Ascending aorta (tissue), 2 donors: ENCODE measurements around the gene ANKRD52. TPM values are rescaled to one million over a fixed set of nuclear protein-coding genes. Genes with fewer than 3 reads are reported as not detected.

Experiments used
- DNase-seq, 2 donors: peaks; one replicate each; pipeline ENCODE4 v3.0.0-alpha.2; 2019; ENCODE audit warnings: low spot score in 2 of 2
- H3K27ac ChIP-seq, 2 donors: fragments of 200-600 bp; sonication (generic); one replicate each; pipeline ENCODE4 v1.5.1; 2016 to 2017; ENCODE audit warnings: mild to moderate bottlenecking in 1 of 2
- H3K27me3 ChIP-seq: fragments of 200-600 bp; sonication (generic); one replicate; pipeline ENCODE4 v1.5.1; 2017
- H3K36me3 ChIP-seq, 2 donors: fragments of 200-600 bp; sonication (generic); one replicate each; pipeline ENCODE4 v1.5.1; 2016
- H3K4me1 ChIP-seq, 2 donors: fragments of 200-600 bp; sonication (generic); one replicate each; pipeline ENCODE4 v1.5.1; 2016 to 2017; ENCODE audit warnings: mild to moderate bottlenecking in 1 of 2
- H3K4me3 ChIP-seq, 2 donors: fragments of 200-600 bp; sonication (generic); one replicate each; pipeline ENCODE4 v1.5.1; 2016 to 2017; ENCODE audit warnings: mild to moderate bottlenecking in 1 of 2
- H3K9me3 ChIP-seq, 2 donors: fragments of 200-600 bp; sonication (generic); one replicate each; pipeline ENCODE4 v1.5.1; 2016
- intact Hi-C: fragments of 100-400 bp; cut with DNase I; formaldehyde crosslinking; loops from one replicate; pipeline ENCODE4 v1.15.1; 2023
- total RNA-seq: library from RNA; depleted of rRNA; stranded (reverse); fragments of >200 nt; gene quantifications from one replicate; pipeline ENCODE4 v1.1.0, GENCODE V29; 2016
- TF ChIP-seq, protein P1 (sequence below), 3 experiments: fragments of 200-600 bp in 2 of 3; fragments of 450-650 bp in 1 of 3; sonication (generic) in 2 of 3; IDR thresholded peaks; one replicate each; pipeline ENCODE4 v1.5.1; 2016 to 2019; ENCODE audit warnings: antibody characterized with exemption in 3 of 3, mild to moderate bottlenecking in 1 of 3, moderate library complexity in 1 of 3

Gene ANKRD52
- total RNA-seq, 1 donor from 2014 or later = 17.5 TPM

DNA sequence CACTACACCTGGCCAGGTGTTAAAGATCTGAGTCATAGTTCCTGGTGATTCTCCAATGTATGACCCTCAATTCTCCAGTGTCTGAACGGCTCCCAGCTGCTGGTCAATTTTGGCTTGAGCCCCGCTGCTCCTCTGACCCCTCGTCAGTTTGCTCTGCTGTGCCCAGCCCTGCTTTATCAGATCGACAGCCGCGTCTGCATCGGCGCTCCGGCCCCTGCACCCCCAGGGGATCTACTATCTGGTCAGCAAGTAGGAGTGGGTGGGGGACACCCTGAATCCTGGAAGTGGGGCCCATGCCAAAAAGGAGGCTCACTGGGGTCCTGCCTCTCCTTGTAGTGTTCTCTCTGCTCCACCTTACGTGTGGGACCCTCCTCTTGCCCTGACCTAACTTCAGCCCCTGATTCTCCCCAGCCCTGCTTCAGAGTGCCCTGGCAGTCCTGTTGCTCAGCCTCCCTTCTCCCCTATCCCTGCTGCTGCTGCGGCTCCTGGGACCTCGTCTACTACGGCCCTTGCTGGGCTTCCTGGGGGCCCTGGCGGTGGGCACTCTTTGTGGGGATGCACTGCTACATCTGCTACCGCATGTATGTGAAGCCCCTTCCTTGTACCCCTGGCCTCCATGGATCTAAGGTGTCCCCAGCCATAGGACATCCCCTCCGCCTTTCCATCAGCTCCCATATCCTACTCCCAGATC is 23.3 kb downstream of the ANKRD52 start:
- TF ChIP-seq, protein P1, sequence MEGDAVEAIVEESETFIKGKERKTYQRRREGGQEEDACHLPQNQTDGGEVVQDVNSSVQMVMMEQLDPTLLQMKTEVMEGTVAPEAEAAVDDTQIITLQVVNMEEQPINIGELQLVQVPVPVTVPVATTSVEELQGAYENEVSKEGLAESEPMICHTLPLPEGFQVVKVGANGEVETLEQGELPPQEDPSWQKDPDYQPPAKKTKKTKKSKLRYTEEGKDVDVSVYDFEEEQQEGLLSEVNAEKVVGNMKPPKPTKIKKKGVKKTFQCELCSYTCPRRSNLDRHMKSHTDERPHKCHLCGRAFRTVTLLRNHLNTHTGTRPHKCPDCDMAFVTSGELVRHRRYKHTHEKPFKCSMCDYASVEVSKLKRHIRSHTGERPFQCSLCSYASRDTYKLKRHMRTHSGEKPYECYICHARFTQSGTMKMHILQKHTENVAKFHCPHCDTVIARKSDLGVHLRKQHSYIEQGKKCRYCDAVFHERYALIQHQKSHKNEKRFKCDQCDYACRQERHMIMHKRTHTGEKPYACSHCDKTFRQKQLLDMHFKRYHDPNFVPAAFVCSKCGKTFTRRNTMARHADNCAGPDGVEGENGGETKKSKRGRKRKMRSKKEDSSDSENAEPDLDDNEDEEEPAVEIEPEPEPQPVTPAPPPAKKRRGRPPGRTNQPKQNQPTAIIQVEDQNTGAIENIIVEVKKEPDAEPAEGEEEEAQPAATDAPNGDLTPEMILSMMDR (IDR thresholded peaks at IDR 0.05) = no peak
- no peaks in the 10 kb centered on the region for H3K27me3 ChIP-seq
- DNase-seq = no peak
- H3K4me3 ChIP-seq = no peak overlapping the region
- peaks cover 5 to 17% of the 10 kb centered on the region in 2 donors for H3K36me3 ChIP-seq
- intact Hi-C loops = no loop called here
- no peaks in the 10 kb centered on the region for H3K9me3 ChIP-seq
- no peak overlapping the region for H3K27ac ChIP-seq
- no peaks in the 10 kb centered on the region for H3K4me1 ChIP-seq

DNA sequence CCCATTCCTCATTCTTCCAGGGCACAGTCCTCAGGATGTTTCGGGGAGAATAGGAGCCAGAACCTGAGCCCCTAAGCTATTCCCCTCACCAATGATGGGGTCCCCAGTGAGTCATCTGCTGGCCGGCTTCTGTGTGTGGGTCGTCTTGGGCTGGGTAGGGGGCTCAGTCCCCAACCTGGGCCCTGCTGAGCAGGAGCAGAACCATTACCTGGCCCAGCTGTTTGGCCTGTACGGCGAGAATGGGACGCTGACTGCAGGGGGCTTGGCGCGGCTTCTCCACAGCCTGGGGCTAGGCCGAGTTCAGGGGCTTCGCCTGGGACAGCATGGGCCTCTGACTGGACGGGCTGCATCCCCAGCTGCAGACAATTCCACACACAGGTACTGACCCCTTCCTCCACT is 27.0 kb downstream of the ANKRD52 start:
- Histone ChIP-seq H3K27me3 (no peaks in the 10 kb centered on the region), H3K36me3 (peaks cover 0 to 15% of the 10 kb centered on the region in 2 donors), H3K4me1 (no peaks in the 10 kb centered on the region), H3K9me3 (no peaks in the 10 kb centered on the region), H3K27ac (no peak overlapping the region), H3K4me3 (no peak overlapping the region)
- intact Hi-C loops = no loop called here
- TF ChIP-seq, protein P1 (IDR thresholded peaks at IDR 0.05) = no peak
- no peak for DNase-seq

DNA sequence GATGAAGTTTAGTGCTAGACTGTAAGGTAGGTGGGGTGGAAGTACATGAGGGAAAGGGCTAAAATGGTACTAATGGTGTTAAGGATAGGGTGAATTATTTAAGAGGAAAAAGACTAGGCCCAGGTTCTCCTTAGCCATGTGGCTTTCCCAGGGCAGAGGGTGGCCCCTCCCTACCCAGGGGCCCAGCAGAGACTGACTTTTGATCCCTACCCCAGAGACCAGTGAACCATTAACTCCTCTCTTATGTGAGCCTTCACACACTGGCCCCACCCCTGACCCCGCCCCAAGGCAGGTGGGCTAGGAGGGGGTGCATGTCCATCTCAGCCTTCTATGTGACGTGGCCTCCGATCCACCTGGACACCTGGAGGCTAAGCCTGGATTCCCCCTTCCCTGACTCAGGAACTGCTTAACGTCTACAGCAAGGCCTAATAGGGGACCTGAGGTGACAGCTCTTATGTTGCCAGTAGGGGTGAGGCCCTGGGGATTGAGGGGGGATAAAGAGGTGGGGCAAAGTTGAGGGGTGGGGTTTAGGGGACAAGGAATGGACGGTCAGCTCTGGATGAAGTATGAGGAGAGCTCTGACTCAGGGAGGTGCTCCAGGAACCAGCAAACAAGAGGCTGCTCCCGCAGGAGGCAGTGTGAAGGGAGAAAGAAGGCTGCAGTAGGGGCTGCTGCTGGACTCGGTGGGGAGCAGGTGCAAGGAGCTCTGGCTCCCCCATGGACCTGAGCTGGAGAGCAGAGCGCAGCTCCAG is 27.6 kb downstream of the ANKRD52 start:
- Histone ChIP-seq H3K9me3 (no peaks in the 10 kb centered on the region), H3K27me3 (no peaks in the 10 kb centered on the region), H3K27ac (no peak overlapping the region), H3K36me3 (peaks cover 0 to 19% of the 10 kb centered on the region in 2 donors), H3K4me1 (no peaks in the 10 kb centered on the region), H3K4me3 (no peak overlapping the region)
- intact Hi-C loops = no loop called here
- TF ChIP-seq, protein P1 (IDR thresholded peaks at IDR 0.05) = no peak
- no peak for DNase-seq

DNA sequence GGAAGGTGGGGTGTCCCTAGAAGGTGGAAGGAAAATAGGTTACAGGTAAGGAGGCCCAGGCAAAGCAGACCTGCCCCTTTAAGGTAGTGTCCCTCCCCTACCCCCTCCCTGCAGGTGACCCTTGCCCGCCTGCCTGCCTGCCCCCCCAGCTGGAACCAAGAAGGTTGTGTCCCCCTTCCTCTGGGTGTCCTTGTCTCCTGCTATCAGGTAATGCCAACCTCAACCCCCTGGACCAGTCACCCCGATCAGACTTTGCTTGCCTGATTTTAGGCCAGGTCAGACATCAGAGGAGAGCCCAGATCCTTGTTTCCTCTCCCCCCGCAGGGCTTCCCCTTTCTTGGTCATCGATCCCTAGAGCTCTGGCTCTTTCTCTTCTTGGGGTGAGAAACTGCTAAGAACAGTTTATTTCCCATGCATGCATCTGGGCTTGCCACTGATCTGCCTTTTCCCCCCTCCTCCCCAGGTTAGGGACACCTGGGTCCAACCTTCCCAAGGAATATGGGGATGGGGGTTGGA is 28.2 kb downstream of the ANKRD52 start, which contains the start of gene SLC39A5:
SLC39A5 (plus strand) TSS at position 136 of the 516 bp plus-strand sequence. CDS start 1,224 bp downstream, outside the sequence.
- Histone ChIP-seq H3K36me3 (peaks cover 0 to 19% of the 10 kb centered on the region in 2 donors), H3K27me3 (no peaks in the 10 kb centered on the region), H3K4me1 (peaks cover 0 to under 1% of the 10 kb centered on the region in 2 donors), H3K4me3 (no peak within 1 kb of the TSS), H3K27ac (no peak within 1 kb of the TSS), H3K9me3 (no peaks in the 10 kb centered on the region)
- no peak for DNase-seq
- TF ChIP-seq, protein P1 (IDR thresholded peaks at IDR 0.05) = no peak
- intact Hi-C loops = no loop called here

DNA sequence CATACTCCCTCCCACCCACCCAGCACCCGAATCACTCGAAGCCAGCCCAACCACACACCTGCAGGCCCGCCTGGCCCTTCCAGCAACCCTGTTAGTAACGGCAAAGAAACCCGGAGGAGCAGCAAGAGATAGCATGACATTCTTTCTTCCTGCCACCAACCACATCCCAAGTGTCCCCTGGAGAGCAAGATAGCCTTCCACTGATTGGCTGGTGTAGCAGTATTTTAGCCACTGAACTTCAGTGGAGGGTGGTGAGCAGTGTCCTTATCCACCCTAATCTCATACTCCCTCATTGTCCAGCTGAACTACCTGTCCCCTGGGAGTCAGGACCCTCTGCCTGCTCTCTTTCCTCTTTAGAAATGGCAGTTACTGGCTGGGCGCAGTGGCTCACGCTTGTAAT is 29.1 kb downstream of the ANKRD52 start:
- intact Hi-C loops = no loop called here
- Histone ChIP-seq H3K4me3 (no peak overlapping the region), H3K36me3 (peaks cover 0 to 19% of the 10 kb centered on the region in 2 donors), H3K4me1 (peaks cover 3 to 7% of the 10 kb centered on the region in 2 donors), H3K27ac (no peak overlapping the region), H3K27me3 (no peaks in the 10 kb centered on the region), H3K9me3 (no peaks in the 10 kb centered on the region)
- TF ChIP-seq, protein P1 (IDR thresholded peaks at IDR 0.05) = no peak
- no peak for DNase-seq
